GM18867 (cell line): Measurements from ENCODE around the gene CARD10.
"Not testable (repeated sequence)": the region's sequence is repeated elsewhere in the genome, so short reads cannot be mapped to it uniquely, and the experiment has no call there.

Source experiments
- ATAC-seq: cut with Tn5 transposase; IDR thresholded peaks from one replicate; pipeline ENCODE4 v1.9.1; 2021; ENCODE audit warnings: mild to moderate bottlenecking, moderate library complexity; ENCODE audit not compliant: unreplicated experiment

CARD10 gene

DNA sequence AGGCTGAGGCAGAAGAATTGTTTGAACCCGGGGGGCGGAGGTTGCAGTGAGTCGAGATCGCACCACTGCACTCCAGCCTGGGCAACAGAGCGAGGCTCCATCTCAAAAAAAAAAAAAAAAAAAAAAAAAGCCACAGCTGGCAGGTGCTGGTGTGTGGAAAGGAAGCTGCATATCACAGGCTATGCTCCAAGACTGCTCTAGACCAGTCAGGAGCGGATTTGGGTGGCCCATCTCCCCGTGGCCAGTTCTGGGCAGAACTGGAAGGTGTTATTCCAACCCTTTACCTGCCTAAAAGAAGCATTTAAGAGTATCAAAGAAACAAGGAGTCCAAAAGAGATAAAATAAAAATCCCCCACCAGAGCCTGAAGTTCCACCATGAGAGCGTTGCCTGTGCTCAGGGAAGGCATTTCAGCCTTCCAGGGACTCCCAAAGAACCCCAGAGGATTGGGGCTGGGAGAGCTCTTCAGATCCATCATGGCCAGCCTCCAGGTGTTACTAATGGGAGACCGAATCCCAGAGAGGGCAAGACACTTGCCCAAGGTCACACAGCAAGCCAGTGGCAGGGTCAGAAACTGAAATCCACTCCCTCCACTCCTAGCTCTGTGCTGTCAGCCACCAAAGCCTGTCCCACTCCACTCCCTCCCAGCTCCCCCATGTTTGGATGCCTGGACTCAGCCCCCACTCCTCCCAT lies 47.3 kb downstream of the CARD10 start:
- no peak for ATAC-seq

- no peak for ATAC-seq
Measured at GRCh38 chr22:37470087-37470445, 49.1 kb downstream of the CARD10 start.

DNA sequence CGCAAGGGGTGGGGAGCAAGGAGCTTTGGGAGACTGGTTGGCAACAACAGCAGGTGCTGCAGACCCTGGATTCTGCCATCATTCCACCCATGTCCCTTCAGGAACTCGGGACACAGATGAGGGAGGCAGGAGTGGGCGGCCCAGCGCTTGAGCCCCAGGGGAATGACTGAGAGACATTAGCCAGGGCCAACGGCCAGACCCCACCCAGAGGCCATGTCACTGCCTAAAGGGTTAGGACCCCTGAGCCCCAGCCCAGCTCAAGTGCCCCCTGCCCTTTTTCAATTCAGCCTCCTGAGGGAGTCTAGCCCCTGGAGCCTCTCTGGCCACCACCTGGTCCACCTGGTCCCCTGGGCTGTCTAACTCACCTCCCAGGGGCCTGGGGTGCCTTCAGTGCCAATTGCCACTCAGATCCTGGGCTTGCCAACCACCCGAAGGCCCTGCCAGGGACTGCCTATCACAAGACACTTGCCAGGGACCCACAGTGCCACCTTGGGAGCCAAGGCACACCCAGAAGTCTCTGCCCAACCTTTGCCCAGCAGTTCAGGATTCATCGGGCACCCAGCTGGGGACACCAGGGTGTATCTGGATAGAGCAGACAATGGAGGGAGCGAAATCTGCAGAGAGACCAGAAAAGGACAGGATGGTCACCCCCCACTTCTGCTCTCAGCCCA lies 49.7 kb downstream of the CARD10 start:
- no peak for ATAC-seq

DNA sequence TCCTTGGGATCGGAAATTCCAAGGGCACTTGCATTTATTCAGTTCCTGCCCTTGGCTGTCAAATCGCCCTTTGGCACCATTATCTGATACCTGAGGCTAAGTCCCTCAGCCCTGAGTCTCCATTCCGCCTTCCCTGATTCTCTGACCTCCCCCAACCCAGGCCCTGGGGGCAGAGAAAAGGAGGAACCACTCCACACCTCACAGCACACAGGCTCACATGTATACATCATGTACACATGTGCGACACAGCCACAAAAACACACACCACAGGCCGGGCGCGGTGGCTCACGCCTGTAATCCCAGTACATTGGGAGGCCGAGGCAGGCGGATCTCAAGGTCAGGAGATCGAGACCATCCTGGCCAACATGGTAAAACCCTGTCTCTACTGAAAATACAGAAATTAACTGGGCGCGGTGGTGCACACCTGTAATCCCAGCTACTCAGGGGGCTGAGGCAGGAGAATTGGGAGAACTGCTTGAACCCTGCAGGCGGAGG lies 51.0 kb downstream of the CARD10 start:
- ATAC-seq = not testable (repeated sequence)

DNA sequence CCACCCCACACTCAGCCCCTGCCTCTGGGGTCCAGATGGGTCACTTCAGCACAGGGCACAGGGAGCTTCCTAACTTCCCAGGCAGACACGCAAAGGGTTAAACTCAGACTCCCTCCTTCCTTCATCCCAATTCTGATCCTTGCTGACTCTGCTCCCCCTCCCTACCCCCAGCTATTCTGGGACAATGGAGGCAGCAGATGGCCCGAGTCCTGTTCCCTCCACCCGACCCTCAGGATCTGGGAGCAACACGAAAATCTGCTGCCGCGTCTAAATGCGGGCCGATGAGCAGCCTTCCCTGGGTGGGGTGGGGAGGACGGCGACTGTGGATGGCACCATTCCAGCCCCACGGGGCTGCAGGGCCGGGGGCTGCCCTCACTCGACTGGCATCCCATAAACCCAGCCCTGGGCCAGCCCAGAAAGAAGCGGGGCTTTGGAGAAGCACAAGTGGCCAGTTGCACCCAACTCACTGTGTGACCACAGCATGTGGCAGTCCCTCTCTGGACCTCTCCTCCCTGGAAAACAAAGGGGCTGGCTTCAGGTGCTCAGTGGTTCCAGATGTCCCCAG lies 51.7 kb downstream of the CARD10 start:
- no peak for ATAC-seq

GRCh38 chr22:37464181-37464580 lies 55.0 kb downstream of the CARD10 start:
- ATAC-seq = no peak

DNA sequence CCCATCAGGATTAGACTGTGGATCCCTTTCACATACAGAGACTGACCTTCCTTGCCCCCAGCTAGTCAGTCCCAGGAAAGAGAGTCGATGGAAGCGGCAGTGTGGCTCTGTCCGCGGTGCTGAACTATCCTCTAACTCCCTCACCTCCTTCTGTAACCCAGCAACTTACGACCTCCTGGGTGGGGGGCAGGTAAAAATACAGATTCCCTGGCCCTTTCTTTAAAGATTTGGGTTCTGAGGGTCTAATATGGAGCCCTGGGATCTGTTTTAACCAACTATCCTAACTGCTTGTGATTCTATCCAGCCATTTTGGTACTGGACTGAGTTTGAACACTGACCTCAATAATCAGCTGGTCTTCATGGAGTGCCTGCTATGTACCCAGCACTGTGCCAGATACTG lies 56.2 kb downstream of the CARD10 start:
- ATAC-seq = no peak

GRCh38 chr22:37462436-37462835 lies 56.8 kb downstream of the CARD10 start:
- ATAC-seq = no peak

DNA sequence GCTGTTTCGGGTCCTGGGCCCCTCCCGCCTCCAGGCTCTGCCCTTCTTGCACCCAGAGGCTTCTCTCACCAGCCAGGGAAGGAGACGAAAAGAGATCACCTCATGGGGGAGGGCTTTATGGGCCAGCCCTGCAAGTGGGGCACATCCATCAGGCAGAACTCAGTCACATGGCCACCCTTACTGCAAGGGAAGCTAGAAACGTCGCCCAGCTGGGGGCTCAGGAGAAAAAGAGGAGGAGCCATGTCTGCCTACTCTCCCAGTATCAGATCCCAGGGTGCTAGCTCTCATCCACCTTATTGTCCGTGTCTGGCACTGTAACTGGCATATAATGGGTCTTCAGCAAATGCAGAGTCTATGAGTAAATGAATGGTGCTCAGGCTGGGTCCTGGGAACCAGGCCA lies 57.3 kb downstream of the CARD10 start:
- no peak for ATAC-seq

DNA sequence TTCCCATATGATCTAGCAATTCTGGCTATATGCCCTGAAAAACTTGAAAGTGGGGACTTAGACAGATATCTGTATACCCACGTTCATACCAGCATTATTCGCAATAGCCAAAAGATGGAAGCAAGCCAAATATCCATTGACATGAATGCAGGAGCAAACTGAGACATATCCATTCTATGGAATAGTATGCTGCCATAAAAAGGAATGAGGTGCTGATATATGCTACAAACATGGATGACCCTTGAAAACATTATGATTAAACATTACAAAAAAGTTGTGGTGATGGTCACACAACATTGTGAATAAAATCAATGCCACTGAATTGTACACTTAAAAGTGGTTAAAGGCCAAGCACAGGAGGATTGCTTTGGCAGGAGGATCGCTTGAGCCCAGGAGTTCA lies 58.5 kb downstream of the CARD10 start:
- ATAC-seq = no peak

DNA sequence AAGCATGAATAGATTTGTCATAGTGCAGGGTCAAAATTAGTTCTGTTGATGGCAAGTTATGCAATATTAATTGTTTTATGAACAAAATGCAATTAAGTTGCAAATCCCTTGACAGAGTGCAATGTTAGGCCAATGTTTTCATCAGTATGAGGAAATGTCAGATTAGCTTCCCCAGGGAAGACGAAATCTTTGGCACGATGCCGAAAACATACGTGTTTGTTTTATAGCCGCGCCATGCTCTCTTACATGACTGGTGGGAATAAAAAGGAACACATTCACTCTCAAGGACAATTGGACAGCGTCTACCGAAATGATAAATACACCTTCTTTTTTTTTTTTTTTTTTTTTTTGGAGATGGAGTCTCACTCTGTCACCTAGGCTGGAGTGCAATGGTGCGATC lies 60.0 kb downstream of the CARD10 start:
- no peak for ATAC-seq

GRCh38 chr22:37457093-37457893 lies 61.9 kb downstream of the CARD10 start:
- ATAC-seq = no peak

- no peak for ATAC-seq
Measured at GRCh38 chr22:37456346-37456745, 62.9 kb downstream of the CARD10 start.

DNA sequence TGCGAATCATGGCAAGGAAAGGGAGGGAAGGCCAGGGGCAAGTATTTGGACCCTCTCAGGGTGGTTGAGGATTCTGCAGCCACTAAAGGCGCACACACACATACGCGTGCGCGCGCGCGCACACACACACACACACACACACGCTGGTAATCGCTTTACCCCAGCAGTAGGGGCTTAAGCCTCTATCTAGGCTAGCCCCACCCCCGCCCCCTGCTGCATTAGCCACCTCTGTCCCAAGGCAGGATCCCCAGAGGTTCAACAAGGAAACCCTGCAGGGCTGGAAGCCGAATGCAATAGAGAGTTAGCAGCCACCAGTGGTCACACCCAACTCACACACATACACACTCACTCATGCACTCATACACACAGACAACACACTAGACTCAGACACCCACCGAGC lies 63.3 kb downstream of the CARD10 start:
- no peak for ATAC-seq

DNA sequence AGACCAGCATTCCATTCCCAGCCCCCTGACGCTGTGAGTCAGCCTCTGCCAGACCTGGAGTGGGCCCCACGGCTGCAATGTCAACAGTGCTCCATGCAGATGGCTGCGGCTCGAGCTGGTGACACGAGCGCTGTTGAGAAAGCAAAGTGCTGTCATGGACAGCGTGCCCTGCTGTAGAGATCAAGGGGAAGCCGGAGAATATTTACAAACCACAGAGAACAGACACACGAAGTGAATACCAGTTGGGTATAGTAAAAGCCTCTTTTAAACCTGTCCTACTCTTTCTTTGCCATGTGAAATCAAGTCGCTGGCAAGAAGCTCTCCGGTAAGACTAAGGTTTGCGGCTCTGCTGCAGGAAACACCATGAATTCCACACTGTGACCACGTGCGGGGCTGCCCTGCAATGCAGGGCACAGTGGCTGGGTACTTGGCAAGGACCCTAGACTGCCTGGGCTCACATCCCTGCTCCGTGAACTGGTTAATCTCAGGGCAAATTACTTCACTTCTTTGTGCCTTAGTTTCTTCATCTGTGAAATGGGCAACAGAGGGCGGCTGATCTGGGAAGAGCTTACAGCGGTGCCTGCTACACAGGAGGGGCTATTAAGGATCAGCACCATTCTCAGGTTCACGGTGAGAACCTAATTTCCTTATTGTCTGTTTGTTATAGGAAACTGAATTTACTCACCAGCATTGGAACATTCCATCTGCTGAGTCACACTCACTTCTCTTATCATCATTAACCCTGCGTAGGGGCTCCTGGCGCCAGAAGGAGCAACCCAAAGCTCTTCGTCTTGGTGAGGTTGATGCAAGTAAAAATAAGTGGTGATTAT lies 64.1 kb downstream of the CARD10 start:
- no peak for ATAC-seq

DNA sequence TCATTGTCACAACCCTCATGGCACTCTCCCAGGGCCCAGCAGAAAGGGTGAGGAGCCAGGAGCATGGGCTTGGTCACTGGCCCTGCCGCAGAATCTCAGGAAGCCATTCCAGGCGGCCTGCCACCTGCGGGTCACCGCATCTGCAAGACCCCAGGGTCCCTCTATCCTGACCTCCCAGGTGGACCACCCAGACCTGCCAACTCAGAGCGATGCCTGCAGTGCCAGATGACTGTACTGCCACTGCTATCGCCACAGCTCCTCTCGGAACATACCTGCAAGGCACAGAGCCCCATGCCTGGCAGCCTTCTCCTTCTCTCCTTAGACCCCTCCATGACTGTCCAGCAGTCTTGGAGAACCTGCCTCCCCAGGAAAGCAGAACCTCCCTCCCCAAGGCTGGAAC lies 65.5 kb downstream of the CARD10 start:
- no peak for ATAC-seq

- no peak for ATAC-seq
Measured at GRCh38 chr22:37451218-37451617, 68.0 kb downstream of the CARD10 start.

DNA sequence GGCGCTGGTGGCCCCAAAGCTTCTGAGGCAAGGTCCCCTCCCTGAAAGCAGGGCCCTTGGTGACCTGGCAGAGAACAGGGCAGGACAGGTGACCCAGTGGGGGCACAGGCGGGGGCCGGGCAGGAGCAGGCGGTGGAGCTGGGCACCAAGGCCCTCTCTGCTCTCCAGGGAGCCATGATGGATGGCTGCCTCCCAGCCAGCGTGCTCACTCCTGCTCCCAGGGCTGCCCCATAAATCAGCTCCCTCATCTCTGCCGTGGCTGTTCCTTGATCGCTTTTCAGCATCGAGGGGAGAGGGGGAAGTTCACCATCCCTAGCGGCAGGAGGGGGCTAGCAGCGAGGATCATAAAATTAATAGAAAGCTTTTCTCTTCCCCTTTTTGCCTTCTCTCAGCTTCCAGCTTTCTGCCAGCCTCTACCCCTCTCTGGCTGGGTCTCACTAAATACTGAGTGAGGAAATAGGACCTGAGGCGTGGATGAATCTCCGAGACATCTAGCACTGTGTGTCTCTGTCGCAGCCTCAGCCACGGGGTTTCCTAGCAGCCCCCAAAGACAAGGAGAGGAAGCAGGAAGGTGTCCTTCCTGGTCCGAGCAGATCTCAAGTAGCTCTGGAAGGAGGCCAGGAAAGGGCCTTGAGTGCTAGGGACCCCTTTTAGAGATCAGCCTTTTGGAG lies 69.7 kb downstream of the CARD10 start:
- ATAC-seq = no peak

DNA sequence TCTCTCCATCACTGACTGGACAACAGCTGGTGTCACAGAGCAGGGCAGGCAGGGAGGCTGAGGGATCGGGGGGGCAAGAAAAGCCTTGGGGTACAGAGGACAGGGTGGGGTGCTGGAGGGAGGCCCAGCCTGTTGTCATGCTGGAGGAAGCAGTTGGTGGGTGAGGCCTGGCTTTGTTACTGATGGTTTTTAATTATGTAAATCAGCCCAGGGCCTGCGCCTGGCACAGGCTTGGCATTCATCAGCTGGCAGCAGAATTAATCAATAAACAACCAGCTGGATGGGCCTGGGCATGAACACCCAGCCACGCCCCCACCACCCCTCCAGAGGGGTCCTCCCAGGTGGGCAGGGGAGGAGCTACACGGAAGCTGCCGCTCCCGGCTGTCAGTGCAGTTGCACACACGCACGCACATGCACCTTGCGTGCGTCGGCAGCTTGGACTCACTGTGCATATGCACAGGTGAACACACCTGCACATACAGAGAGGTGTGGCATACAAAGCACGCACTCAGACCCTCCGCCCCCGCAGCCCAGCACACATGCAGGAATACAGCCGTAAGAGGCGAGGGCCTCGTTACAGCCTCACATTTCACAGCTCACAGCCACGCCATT lies 70.6 kb downstream of the CARD10 start:
- ATAC-seq = no peak

GRCh38 chr22:37445501-37445900 lies 73.7 kb downstream of the CARD10 start:
- no peak for ATAC-seq
